Activated CD4-positive, alpha-beta T cell treated with anti-CD3 and anti-CD28 coated beads for 24 hours (primary cell): ENCODE data around the gene CACNA1F.

Source experiments
- DNase-seq, 2 donors: peaks; one replicate each; pipeline ENCODE4 v3.0.0-alpha.2; 2020; ENCODE audit warnings: low read depth in 2 of 2

The CACNA1F gene

DNA sequence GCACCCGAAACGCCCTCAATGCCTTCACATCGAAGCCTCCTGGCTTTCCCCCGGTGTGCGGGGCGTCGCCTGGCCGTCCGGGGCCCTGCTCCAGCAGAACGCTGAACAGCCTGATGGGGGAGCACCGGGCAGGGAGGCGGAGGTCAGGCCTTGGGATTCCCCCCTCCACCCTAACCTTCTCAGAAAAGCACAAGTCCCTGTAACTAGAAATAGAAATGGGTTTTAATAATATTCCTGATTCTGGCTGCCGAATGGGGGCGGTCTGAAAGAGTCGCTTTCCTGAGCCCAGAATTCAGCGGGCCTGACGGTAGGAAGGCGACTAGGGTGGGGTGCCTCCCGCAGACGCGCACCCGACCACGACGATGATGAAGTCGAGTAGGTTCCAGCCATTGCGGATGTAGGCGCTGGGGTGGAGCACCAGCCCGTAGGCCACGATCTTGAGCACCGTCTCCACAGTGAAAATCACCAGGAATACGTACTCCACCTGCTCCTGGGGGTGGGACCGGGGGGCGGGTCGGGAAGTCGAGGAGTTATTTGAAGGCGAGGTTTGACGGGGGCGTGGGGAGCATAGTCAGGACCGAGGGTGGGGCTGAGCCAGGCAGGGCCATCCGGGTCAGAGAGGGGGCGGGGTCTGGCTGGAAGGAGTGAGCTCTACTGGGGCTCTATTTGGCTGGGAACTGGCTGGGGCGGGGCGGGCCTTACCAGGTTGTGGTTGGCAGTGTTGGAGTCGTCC lies 2.5 kb downstream of the CACNA1F start:
- peak; percentile 31 to 58 for DNase-seq

DNA sequence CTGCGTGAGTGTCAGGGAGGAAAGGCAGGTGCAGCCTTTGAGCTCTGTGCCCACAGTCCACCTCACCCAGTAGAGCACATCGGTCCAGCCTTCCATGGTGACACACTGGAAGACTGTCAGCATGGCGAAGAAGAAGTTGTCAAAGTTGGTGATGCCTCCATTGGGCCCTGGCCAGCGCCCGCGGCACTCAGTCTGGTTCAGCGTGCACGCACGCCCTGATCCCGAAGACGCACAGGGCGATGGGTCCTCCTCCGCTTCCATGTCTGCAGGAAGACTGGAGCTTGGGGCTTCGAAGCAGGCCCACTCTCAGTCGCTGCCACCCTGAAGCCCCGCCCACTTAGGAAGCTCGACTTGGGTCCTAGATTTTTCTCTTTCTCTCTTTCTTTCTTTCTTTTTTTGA lies 5.0 kb downstream of the CACNA1F start:
- DNase-seq: no peak

DNA sequence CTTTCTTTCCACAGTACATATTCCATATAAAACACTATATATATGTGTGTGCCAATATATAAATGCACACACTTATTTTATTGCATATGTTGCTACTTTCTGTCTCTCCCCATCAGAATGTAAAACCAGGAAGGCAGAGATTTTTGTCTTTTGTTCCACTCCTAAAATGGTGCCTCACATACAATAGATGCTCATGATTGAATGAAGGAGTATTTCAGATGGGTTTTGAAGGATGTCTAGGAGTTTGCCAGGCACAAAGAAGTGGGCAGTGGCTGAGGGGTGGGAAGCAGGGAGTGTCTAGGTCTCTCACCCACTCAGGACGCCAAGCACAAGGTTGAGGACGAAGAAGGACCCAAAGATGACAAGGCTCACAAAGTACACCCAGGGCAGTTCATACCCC lies 5.4 kb downstream of the CACNA1F start:
- DNase-seq: no peak

DNA sequence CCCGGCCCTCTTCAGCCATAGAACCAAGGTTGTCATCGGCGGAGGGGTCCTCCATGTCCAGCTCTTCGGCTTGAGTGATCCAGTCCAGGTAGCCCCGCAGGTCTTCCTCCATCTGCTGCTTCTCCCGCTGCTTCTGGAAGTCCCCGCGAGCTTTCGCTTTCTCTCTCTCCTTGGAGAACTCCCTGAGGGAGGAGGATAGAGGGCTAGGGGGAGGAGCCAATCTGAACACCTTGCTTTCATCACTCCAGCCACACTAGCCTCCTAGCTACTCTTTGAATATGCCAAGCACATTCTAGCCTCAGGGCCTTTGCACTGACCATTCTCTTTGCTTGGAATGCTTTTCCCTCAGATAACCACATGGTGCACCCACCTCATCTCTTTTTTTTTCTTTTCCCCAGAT lies 6.2 kb downstream of the CACNA1F start:
- DNase-seq: no peak

DNA sequence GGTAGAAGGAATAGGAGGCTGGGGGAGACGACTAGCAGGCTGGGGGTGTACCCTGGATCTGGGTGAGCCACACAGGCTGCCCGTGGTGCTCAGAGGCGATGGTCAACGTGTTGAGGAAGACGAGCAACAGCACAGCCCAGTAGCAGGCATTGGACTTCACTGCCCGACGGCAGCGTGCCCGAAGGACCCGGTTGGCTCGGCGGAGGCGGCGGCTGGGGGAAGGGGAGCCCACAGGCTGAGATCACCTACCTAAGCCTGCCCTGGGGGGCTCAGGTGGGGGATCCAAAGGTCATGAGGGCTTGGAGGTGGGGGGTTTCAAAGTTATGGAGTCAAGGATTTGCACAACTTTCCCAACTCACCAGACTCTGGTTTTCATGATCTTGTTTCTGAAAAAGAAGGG lies 7.3 kb downstream of the CACNA1F start:
- DNase-seq: no peak

DNA sequence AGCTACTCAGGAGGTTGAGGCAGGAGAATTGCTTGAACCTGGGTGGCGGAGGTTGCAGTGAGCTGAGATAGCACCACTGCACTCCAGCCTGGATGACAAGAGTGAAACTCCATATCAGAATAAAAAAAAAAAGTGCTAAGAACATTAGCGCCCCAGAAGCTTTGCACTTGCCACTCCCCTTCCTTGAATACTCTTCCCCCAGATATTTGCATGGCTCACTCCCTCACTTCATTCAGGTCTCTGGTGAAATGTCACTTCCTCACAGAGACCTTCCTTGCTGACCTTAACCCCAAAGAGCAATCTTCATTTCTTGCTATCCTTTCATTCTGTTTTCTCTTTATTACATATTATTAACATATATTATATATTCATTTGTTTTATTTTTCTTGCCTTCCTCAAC lies 11.3 kb downstream of the CACNA1F start:
- no peak for DNase-seq

DNA sequence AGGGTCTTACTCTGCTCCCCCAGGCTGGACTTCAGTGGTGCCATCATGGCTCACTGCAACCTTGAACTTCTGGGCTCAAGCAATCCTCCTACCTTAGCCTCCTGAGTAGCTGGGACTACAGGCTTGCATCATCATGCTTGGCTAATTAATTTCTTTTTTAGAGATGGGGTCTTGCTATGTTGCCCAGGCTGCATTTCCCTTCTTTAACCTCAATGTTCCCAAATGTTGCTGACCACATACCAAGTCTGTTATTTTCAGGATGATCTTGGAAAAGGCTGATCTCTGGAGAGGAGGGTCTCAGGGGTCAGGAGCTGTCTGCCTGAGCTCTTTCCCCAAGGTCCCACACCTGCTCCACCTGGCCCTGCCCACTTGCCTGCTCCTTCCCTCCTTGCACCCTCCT lies 13.0 kb downstream of the CACNA1F start:
- DNase-seq: no peak

DNA sequence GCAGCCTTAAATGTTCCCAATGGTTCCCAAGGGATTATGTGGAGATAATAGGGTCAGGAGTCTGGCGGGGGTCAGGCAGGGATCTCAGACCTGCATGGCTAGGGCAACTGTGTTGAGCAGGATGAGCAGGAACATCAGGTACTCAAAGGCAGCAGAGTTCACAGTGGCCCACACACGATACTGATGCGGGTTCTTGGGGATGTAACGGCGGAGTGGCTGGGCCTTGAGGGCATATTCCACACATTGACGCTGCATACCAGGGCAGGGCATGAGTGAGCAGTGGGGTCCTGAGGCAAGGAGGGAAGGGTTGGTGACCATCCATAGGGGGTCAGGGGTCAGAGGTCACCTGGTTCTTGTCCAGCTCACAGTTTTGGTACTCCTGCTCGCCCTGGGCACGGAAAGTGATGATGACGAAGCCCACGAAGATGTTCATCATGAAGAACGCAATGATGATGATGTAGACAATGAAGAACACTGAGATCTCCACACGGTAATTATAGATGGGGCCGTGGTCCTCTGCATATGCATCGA lies 18.1 kb downstream of the CACNA1F start:
- no peak for DNase-seq

DNA sequence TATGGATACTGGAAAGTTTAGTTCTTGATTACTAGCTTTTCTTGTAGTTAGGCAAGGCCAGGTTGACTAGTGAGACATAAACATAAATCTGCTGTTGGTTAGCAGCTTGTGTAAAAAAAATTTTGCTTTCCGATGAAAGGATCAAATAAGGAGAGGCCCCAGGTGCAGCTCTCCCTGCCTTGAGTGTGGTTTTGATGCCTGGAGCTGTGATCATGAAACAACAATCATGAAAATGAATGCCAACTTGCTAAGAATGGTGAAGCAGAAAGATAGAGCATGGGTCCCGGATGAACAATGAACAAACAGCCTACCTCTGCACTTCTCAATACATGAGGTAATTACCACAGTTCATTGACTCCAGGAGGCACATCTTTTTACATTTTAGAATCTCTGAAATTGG lies 18.7 kb downstream of the CACNA1F start:
- DNase-seq: no peak

DNA sequence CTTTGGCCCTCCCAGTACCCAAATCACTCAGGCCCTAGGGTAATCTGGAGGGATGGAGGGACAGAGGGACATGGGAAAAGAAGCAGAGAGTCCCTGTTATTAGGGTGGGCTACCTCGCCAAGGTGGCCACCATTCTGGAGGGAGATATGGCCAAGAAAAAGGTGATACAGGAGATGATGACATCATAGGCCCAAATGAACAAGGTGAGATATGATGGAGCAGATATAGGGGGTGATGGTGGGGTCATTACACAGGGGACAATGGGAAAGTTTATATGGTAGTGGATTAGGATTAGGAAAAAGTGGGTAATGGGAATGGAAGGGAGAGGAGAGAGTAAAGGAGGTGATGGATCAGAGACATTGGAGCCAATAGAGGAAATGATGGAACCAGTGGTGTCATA lies 20.3 kb downstream of the CACNA1F start:
- no peak for DNase-seq

DNA sequence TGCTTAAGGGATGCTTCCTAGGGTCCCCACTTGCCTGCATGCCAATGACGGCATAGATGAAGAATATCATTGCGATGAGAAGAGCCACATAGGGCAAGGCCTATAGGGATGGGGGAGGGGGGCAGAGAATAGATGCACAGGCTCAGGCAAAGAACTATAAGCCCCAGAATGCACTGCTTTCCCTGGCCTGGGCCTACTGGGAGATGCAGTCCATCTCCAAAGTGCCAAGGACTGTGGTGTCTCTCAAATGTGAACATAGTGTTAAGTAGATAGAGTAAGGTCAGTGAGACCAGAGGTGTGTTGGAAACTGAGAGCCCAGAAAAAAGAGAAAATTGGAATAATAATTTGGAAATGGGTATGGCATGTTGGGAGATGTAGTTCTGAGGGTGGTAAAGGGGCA lies 20.9 kb downstream of the CACNA1F start:
- no peak for DNase-seq

DNA sequence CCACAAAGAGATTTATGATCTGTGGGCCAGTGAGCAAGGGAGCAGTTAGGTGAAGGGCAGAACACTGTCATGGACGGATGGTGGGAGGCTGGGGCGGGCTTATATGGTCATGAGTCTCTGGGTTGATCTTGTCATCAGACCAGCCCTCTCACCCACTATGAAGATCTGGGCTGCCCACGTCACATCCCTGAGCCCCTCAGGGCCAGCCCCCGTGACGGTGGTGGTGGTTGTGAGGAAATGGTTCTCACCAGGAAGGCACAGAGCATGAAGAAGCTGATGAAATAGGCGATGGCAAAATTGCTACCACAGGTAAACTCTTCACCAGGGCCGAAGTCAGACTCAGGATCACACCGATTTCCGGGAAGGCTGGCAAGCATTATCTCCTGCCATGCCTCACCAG lies 22.1 kb downstream of the CACNA1F start:
- DNase-seq: no peak

DNA sequence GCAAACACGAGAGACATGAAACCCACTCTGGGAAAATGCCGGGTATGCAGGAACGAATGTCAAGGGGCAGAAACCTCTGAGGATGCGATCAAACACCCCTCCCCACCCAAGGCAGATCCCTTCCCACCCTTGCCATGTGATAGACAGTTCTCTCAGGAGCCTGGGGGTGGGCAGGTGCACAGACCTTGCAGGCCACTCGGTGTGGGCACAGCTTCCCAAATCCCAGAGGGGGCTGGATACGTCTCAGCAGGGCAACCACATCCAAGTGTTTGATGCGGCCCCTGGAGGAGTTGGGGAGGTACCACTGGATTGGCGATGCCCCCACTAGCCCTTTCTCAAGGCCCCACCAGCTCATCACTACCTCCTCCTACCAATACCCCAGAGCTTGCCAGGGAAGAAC lies 22.7 kb downstream of the CACNA1F start:
- DNase-seq: no peak

DNA sequence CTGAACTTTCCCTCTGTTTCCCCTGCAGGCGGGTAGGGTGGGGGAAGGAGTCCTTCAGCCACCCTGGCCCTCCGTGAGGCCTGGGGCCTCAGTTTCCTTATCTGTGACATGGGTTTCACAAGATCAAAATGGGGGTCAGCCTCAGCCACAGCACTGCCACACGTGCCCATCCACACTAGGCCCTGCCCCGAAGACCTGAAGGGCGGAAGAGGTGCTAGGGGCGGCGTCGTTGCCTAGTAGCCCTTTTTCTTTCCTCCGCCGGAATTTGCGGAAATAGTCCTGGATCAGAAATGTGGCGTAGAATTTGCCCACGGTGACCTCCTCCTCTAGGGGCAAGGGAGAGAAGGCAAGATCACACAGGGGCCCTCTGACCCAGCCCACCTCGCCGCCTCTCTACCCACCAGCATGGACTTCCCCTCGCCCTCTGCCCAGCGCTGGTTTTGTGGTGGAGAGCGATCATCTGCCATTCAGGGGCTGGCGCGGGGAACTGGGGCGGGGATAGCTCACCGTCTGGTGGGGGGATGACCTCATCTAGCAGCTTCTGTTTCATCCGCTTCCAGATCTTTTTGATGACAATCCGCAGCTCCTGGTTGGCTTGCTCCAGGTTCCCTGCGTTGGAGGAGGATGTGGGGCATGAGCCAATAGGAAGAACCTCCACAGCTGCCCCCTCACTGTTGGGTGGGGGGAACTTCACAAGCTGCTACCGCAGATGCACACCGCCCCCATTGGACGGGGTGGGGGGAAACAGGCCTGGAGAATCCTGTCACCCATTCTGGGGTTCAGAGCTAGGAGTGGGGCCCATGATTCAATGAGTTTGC lies 23.5 kb downstream of the CACNA1F start:
- no peak for DNase-seq

DNA sequence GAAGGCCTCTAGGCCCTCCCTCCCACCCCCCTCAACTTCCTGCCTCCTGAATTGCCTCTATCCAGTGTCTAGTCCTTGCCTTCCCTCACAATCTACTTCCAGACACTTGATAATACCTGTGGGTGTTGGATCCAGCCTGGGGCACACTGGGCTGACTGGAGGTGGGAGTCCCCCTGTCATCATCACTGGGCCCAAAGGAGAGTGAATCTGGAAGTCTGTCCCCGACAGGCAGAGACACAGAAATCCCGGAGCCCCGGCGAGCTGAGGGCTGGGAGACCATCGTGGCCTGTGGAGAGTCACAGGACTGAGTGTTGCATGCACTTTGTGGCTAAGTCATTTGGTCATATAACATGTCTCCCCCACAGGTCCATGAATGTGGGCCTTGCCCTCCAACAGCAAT lies 24.7 kb downstream of the CACNA1F start:
- DNase-seq: no peak

DNA sequence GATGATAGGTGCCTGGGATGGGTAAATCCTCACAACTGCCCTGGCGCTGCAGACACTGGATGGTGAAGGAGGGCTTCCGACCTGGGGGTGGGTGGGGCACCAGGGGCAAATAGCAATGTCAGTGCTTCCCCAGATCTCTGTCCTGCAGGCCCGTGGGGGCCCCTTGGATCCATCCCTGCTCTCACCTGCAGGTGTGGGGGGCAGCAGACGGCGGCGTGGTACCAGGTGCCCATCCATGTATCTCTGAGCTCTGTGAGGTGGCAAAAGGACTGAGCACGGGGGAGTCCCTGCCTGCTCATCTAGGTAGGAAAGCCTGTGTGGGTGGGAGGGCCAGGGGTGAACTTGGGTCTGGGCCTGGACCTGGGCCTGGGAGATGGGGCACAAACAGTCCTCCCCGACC lies 26.6 kb downstream of the CACNA1F start:
- DNase-seq: no peak

DNA sequence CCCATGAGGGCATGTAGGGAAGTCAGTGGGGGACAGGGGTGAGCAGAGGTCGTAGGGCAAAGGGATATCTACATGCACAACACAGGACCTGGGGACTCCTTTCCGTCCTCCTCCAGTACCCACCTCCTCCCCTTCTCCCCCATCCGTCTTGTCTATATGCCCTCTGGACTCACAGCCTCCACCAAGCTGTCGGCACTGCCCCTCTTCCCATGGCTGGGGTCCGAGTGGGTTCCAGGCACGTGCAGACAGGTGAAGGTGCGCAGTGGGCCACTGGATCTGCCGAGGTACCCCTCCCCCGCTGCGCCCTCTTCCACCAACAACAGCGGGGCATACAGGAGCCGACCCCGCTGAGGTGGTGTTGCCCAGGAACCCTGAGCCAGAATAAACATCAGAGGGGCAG lies 27.7 kb downstream of the CACNA1F start:
- DNase-seq: no peak

DNA sequence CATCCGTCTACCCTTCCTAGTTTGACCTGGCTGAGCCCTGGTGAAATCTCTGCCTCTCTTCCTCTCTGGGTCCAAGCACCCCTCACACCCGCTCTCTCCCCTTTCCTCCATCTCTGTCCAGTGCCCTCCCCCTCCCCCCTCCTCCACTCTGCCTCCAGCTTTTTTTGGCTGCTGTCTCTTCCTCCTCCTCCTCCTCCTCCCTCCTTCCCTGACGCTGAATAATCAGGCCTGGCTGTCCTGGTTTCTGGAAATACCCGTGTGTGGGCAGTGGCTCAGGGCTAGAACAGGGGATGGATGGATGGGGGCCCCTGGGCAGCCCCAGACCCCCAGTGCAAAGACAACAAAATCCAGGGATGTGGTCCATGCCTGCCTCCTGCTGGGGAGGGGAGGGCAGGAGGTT lies 28.4 kb downstream of the CACNA1F start:
- no peak for DNase-seq

DNA sequence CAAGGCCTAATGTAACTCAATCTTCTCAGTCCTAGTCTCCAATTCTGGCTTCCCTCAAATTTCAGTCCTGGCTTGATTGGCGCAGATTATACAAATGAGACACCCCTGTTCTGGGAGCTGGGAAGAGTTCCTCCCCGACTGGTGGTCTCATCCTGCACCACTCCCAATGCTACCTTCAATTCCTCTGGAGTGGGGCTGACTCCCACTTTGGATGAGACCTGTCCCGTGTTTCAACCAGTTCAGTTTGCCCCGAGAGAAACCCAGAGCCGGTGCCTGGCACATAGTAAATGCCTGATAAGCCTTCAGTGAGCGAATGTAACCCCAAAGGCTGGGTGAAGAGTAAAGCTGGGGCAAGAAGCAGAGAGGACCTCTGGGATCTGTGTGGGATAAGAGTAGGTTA lies 29.1 kb downstream of the CACNA1F start:
- no peak for DNase-seq

DNA sequence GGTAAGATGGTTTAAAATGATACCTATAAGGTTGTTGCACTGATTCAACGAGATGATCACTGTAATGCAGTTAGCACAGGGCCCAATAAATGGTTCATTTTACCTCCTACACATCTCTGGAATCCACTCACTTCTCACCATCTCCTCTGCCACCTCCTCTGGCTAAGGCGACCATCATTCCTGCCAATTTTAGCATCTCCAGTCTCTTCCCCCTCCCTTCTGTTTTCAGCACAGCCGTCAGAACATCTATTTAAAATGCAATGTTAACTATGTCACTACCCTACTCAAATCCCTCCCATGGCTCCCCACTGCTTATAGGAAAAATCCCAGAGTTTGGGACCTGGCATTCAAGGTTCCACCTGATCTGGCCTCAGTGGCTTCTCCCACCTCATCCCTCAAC lies 29.6 kb downstream of the CACNA1F start:
- DNase-seq: no peak

DNA sequence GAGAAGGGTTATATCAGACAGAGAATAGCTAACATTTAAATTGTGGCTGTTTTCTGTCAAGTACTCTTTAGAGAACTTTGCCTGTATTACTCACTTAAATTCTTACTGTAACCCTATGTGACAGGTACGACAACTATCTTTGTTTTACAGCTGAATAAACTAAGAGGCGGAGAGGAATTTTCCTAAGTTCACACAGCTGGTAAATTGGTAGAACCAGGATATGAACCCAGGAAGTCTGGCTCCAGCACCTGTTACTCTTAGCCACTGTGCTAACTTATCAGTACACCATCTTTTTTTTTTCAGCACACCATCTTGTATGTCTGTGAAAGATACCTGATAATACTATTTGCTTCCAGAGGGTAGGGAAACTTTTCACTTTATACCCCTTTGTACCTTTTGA lies 31.1 kb downstream of the CACNA1F start:
- no peak for DNase-seq

DNA sequence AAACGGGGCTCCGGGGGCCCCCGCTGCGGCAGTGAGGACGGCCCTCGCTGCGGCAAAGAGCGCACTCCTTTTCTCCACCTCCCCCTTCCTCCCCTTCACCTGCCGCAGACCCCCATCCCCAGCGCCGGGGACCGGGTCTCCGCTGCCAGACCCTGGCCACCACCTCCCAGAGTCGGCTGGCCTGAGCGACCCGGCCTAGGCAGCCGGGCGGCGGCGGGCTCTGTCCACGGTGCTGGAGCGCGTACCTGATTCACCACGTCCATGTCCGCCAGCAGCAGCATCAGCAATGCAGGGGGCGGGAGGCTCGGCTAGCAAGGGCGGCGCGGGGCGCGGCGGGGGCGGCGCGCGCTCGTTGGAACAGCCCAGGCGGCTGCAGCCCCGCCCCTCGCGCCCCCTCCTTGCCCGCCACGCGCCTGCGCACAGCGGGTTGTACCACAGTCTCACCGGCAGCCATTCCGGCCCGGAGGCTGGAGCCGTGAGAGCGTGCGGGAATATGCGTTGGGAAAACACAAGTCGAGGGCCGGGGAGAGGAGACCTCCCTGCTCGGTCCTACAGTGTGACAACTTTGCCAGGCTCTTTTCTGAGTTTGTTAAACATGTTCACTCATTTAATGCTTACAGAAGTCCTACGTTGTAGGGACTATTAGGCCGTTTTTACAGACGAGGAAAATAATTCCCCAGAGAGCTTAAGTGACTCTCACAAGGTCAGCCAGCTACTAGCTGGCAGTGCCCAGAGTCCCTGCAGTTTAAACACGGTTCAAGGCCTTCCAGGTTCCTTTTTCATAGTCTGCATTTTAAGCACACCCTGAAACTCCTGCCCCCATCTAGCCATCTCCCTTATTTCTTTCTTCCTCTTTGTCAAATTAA lies 33.0 kb downstream of the CACNA1F start, which contains the start of gene SYP:
Gene SYP (minus strand): TSS at position 288 of the 866 bp plus-strand sequence. CDS start 7 bp downstream, at position 281.
- DNase-seq: peak; percentile 76 to 79
